NB4 (cell line): Measurements from ENCODE around the gene SUSD4.

ENCODE experiments used
- CTCF ChIP-seq: IDR thresholded peaks from one replicate; pipeline ENCODE4 v1.5.1; 2012; ENCODE audit warnings: low read depth, low read length
- POLR2A ChIP-seq: IDR thresholded peaks from 2 replicates; pipeline ENCODE4 v1.6.1; 2011; ENCODE audit warnings: mild to moderate bottlenecking; ENCODE audit not compliant: insufficient read length; ENCODE audit errors: extremely low read depth
- TF ChIP-seq, protein P1 (sequence below): IDR thresholded peaks from 2 replicates; pipeline ENCODE4 v1.6.1; 2011; ENCODE audit warnings: low read depth, low read length

GRCh38 chr1:223308136-223308535, 55.8 kb downstream of the SUSD4 start:
- TF ChIP-seq CTCF: no peak
- TF ChIP-seq, protein P1, sequence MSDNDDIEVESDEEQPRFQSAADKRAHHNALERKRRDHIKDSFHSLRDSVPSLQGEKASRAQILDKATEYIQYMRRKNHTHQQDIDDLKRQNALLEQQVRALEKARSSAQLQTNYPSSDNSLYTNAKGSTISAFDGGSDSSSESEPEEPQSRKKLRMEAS: no peak
- TF ChIP-seq POLR2A: no peak
